Right lobe of liver (tissue), 4 donors: ENCODE results near the gene POMT2.

ENCODE experiments used
- CTCF ChIP-seq, 4 donors: fragments of 200-600 bp in 3 of 4; fragments of 450-650 bp in 1 of 4; IDR thresholded peaks; one replicate each; pipeline versions ENCODE4 v1.5.1 to v1.8.0; 2016 to 2022; ENCODE audit warnings: antibody characterized with exemption in 4 of 4, mild to moderate bottlenecking in 2 of 4
- POLR2A ChIP-seq: fragments of 450-650 bp; IDR thresholded peaks from one replicate; pipeline ENCODE4 v1.6.1; 2017; ENCODE audit warnings: antibody characterized with exemption, mild to moderate bottlenecking
- donor health status: DM: no; HTN: no; CAD: no.
- donor health status: DM: no; HTN: no; CAD: no.
- donor health status: DM: no; HTN: yes; CAD: no.

- no peak for TF ChIP-seq POLR2A
- TF ChIP-seq CTCF (IDR thresholded peaks at IDR 0.05), result no peak
Measured at GRCh38 chr14:77276295-77276935, 44.3 kb downstream of the POMT2 start.
